DND-41 (cell line): ENCODE measurements around the gene IQCM.

ENCODE experiments used
- ATAC-seq: fragments of 200-7000 bp; cut with Tn5 transposase; 3 replicates; pipeline ENCODE4 v1.9.1; 2021; ENCODE audit warnings: low read depth; ENCODE audit not compliant: insufficient read depth
- DNase-seq: peaks from one replicate; pipeline ENCODE4 v3.0.0-alpha.2; 2020
- H2AFZ ChIP-seq: 2 replicates; pipeline ENCODE4 v1.6.0; 2012; ENCODE audit warnings: low read depth, low read length
- H3K27ac ChIP-seq: 2 replicates; pipeline ENCODE4 v1.5.1; 2012; ENCODE audit warnings: low read length, inconsistent platforms
- H3K27me3 ChIP-seq: fragments of 200-600 bp; sonication (generic); 2 replicates; pipeline ENCODE4 v1.6.0; 2012; ENCODE audit warnings: low read length, mild to moderate bottlenecking, inconsistent platforms; ENCODE audit not compliant: insufficient read depth, poor library complexity
- H3K36me3 ChIP-seq: 2 replicates; pipeline ENCODE4 v1.5.1; 2012; ENCODE audit warnings: low read length, inconsistent platforms; ENCODE audit not compliant: insufficient read depth
- H3K4me1 ChIP-seq: 2 replicates; pipeline ENCODE4 v1.5.1; 2012; ENCODE audit warnings: mild to moderate bottlenecking, low read length; ENCODE audit not compliant: insufficient read depth
- H3K4me2 ChIP-seq: 2 replicates; pipeline ENCODE4 v1.6.0; 2012; ENCODE audit warnings: mild to moderate bottlenecking, moderate library complexity, low read length, inconsistent platforms; ENCODE audit not compliant: insufficient read depth
- H3K4me3 ChIP-seq, 2 experiments: fragments of 200-600 bp in 1 of 2; shearing (Covaris generic) in 1 of 2; 2 replicates each; pipeline ENCODE4 v1.5.1; 2012 to 2016; ENCODE audit warnings: inconsistent platforms in 2 of 2, low read length in 2 of 2, mild to moderate bottlenecking in 2 of 2, low read depth in 1 of 2, moderate library complexity in 1 of 2
- H3K79me2 ChIP-seq: 2 replicates; pipeline ENCODE4 v1.6.0; 2012; ENCODE audit warnings: low read length, inconsistent platforms; ENCODE audit not compliant: insufficient read depth
- H3K9ac ChIP-seq: 2 replicates; pipeline ENCODE4 v1.6.0; 2012; ENCODE audit warnings: low read depth, mild to moderate bottlenecking, inconsistent platforms, low read length, moderate library complexity
- H3K9me3 ChIP-seq: 2 replicates; pipeline ENCODE4 v1.5.1; 2012; ENCODE audit warnings: low read length, moderate library complexity, mild to moderate bottlenecking, inconsistent platforms; ENCODE audit not compliant: insufficient read depth, severe bottlenecking
- H4K20me1 ChIP-seq: 2 replicates; pipeline ENCODE4 v1.6.0; 2012; ENCODE audit warnings: low read length; ENCODE audit not compliant: insufficient read depth
- CTCF ChIP-seq: IDR thresholded peaks from 2 replicates; pipeline ENCODE4 v1.5.1; 2012; ENCODE audit warnings: borderline replicate concordance, low read length, moderate library complexity, mild to moderate bottlenecking; ENCODE audit not compliant: poor library complexity, severe bottlenecking; ENCODE audit errors: extremely low read depth
- EZH2 ChIP-seq: IDR thresholded peaks from 3 replicates; pipeline ENCODE4 v1.6.1; 2012; ENCODE audit warnings: borderline replicate concordance, low read depth, mild to moderate bottlenecking, moderate library complexity, low read length, inconsistent platforms; ENCODE audit not compliant: severe bottlenecking

Gene IQCM

GRCh38 chr4:149788300-149788699 lies 27.3 kb downstream of the IQCM start:
- no peaks in the 10 kb centered on the region for H3K79me2 ChIP-seq
- DNase-seq (no peak), ATAC-seq (no peak)
- TF ChIP-seq CTCF (no peak), EZH2 (no peak)
- H3K36me3 ChIP-seq: no peaks in the 10 kb centered on the region
- H3K4me2 ChIP-seq: no peak overlapping the region
- H3K27ac ChIP-seq: no peak overlapping the region
- no peak overlapping the region for H3K9ac ChIP-seq
- H3K9me3 ChIP-seq: no peaks in the 10 kb centered on the region
- no peak overlapping the region for H2AFZ ChIP-seq
- H3K27me3 ChIP-seq: no peaks in the 10 kb centered on the region
- no peaks in the 10 kb centered on the region for H3K4me1 ChIP-seq
- no peaks in the 10 kb centered on the region for H4K20me1 ChIP-seq
- H3K4me3 ChIP-seq: no peak overlapping the region

GRCh38 chr4:149785696-149786431 lies 29.8 kb downstream of the IQCM start:
- Histone ChIP-seq H3K27me3 (no peaks in the 10 kb centered on the region), H3K4me1 (no peaks in the 10 kb centered on the region), H2AFZ (no peak overlapping the region), H3K4me2 (no peak overlapping the region), H3K9ac (no peak overlapping the region), H3K79me2 (no peaks in the 10 kb centered on the region), H3K36me3 (no peaks in the 10 kb centered on the region), H3K4me3 (no peak overlapping the region), H4K20me1 (no peaks in the 10 kb centered on the region), H3K9me3 (no peaks in the 10 kb centered on the region), H3K27ac (no peak overlapping the region)
- no peak for TF ChIP-seq EZH2
- TF ChIP-seq CTCF: no peak
- DNase-seq: no peak
- ATAC-seq: no peak

- no peak for DNase-seq
- Histone ChIP-seq H3K4me1 (no peaks in the 10 kb centered on the region), H3K4me3 (no peak overlapping the region), H3K9ac (no peak overlapping the region), H3K36me3 (no peaks in the 10 kb centered on the region), H3K27ac (no peak overlapping the region), H3K79me2 (no peaks in the 10 kb centered on the region), H3K27me3 (no peaks in the 10 kb centered on the region), H4K20me1 (no peaks in the 10 kb centered on the region), H3K9me3 (no peaks in the 10 kb centered on the region), H3K4me2 (no peak overlapping the region), H2AFZ (no peak overlapping the region)
- no peak for TF ChIP-seq EZH2
- TF ChIP-seq CTCF: no peak
- ATAC-seq: no peak
Observed at GRCh38 chr4:149784018-149784417, 31.6 kb downstream of the IQCM start.

- TF ChIP-seq CTCF: no peak
- no peak for TF ChIP-seq EZH2
- H3K27me3 ChIP-seq: no peaks in the 10 kb centered on the region
- DNase-seq: no peak
- H3K36me3 ChIP-seq: no peaks in the 10 kb centered on the region
- no peaks in the 10 kb centered on the region for H4K20me1 ChIP-seq
- no peak overlapping the region for H2AFZ ChIP-seq
- H3K4me3 ChIP-seq: no peak overlapping the region
- no peak overlapping the region for H3K9ac ChIP-seq
- H3K79me2 ChIP-seq: no peaks in the 10 kb centered on the region
- H3K4me1 ChIP-seq: no peaks in the 10 kb centered on the region
- ATAC-seq: no peak
- H3K9me3 ChIP-seq: no peaks in the 10 kb centered on the region
- no peak overlapping the region for H3K27ac ChIP-seq
- no peak overlapping the region for H3K4me2 ChIP-seq
Observed at GRCh38 chr4:149781150-149781549, 34.5 kb downstream of the IQCM start.
